Measurements from ENCODE around the gene MTA3.
"Not testable (repeated sequence)": the region's sequence is repeated elsewhere in the genome, so short reads cannot be mapped to it uniquely, and the experiment has no call there.

MTA3 gene

GRCh38 chr2:42613281-42614064 is 45.0 kb downstream of the MTA3 start:
- no peak for DNase-seq

- DNase-seq: no peak
Observed at GRCh38 chr2:42614838-42615237, 46.4 kb downstream of the MTA3 start.

- no peak for DNase-seq
Observed at GRCh38 chr2:42618116-42618515, 49.7 kb downstream of the MTA3 start.

- DNase-seq: no peak
Observed at GRCh38 chr2:42618972-42619371, 50.5 kb downstream of the MTA3 start.

- not testable (repeated sequence) for DNase-seq
Observed at GRCh38 chr2:42621626-42622025, 53.2 kb downstream of the MTA3 start.

- DNase-seq: no peak
Observed at GRCh38 chr2:42622943-42623676, 54.7 kb downstream of the MTA3 start.

- DNase-seq: no peak
Observed at GRCh38 chr2:42624047-42624446, 55.6 kb downstream of the MTA3 start.

GRCh38 chr2:42628024-42628423 is 59.6 kb downstream of the MTA3 start:
- not testable (repeated sequence) for DNase-seq

- DNase-seq: no peak
Observed at GRCh38 chr2:42636934-42637333, 68.5 kb downstream of the MTA3 start.

- peak; percentile 75 for DNase-seq
Observed at GRCh38 chr2:42638080-42638784, 69.8 kb downstream of the MTA3 start.

- no peak for DNase-seq
Observed at GRCh38 chr2:42639340-42640077, 71.1 kb downstream of the MTA3 start.

- no peak for DNase-seq
Observed at GRCh38 chr2:42640261-42640660, 71.8 kb downstream of the MTA3 start.

GRCh38 chr2:42642371-42642770 is 73.9 kb downstream of the MTA3 start:
- DNase-seq: not testable (repeated sequence)

- no peak for DNase-seq
Observed at GRCh38 chr2:42645551-42645950, 77.1 kb downstream of the MTA3 start.

GRCh38 chr2:42648796-42649195 is 80.4 kb downstream of the MTA3 start:
- DNase-seq: no peak

- no peak for DNase-seq
Observed at GRCh38 chr2:42651057-42651456, 82.6 kb downstream of the MTA3 start.

GRCh38 chr2:42652086-42652485 is 83.7 kb downstream of the MTA3 start:
- no peak for DNase-seq

GRCh38 chr2:42653039-42653438 is 84.6 kb downstream of the MTA3 start:
- DNase-seq: no peak

- DNase-seq: no peak
Observed at GRCh38 chr2:42653908-42654445, 85.5 kb downstream of the MTA3 start.

GRCh38 chr2:42658306-42658705 is 89.9 kb downstream of the MTA3 start:
- no peak for DNase-seq

- no peak for DNase-seq
Observed at GRCh38 chr2:42659609-42660008, 91.2 kb downstream of the MTA3 start.

- peak; percentile 78 for DNase-seq
Observed at GRCh38 chr2:42663106-42663780, 94.8 kb downstream of the MTA3 start.
